ENCODE measurements around the gene BAD.

BAD gene

DNA sequence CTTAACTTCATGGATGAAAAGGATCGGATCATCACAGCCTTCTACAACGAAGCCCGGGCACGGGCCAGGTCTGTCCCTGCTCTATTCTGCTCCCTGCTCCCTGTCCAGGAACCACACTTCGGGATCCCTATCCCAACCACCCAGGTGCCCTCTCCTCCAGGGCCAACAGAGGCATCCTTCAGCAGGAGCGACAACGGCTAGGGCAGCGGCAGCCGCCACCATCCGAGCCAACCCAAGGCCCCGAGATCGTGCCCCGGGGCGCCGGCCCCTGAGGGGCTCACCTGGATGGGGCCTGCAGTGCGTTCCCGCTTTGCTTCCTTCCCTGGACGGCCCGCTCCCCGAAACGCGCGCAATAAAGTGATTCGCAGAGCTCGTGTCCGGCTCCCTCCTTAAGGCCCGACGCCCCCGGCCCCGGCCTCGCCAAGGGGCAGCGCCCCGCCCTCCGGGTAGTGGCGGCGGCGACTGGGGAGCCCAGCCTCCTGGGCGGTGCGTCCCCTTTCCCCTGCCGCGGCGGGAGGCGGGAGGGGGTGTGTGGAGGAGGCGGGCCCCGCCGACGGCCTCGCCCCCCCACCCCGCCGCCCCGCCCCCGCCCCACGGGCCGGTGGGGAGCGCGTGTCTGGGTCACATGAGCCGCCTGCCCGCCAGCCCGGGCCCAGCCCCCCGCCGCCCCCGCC lies 50.4 kb downstream of the BAD start, which contains the start of gene VEGFB:
TSS of gene VEGFB (plus strand) at position 672 of the 674 bp plus-strand sequence. CDS start 250 bp downstream, outside the sequence.
- DNase-seq (ENCODE audit: low spot score): peak; percentile 89
- in situ Hi-C loops (cut with MboI; ENCODE audit: low sequenced_read_pairs, unreplicated experiment): no loop called here
- TF ChIP-seq, protein P1, sequence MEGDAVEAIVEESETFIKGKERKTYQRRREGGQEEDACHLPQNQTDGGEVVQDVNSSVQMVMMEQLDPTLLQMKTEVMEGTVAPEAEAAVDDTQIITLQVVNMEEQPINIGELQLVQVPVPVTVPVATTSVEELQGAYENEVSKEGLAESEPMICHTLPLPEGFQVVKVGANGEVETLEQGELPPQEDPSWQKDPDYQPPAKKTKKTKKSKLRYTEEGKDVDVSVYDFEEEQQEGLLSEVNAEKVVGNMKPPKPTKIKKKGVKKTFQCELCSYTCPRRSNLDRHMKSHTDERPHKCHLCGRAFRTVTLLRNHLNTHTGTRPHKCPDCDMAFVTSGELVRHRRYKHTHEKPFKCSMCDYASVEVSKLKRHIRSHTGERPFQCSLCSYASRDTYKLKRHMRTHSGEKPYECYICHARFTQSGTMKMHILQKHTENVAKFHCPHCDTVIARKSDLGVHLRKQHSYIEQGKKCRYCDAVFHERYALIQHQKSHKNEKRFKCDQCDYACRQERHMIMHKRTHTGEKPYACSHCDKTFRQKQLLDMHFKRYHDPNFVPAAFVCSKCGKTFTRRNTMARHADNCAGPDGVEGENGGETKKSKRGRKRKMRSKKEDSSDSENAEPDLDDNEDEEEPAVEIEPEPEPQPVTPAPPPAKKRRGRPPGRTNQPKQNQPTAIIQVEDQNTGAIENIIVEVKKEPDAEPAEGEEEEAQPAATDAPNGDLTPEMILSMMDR (IDR thresholded peaks at IDR 0.05; ENCODE audit: borderline replicate concordance, control extremely low read depth, extremely low read depth, insufficient read depth, missing control alignments): no peak

DNA sequence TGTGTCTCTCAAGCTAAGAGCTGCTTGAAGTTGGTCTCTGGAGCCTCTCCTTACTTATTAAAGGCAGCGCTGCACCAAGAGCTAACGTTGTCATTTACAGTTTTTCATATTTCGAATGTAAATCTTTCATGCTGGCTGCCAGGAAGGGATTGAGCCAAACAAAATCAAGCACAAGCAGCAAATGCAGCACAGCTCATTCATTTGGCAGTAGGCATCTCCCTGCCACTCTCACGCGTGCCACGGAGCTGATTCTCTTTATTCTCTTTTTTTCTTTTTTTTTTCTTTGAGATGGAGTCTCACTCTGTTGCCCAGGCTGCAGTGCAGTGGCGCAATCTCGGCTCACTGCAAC lies 51.5 kb downstream of the BAD start:
- TF ChIP-seq, protein P1 (IDR thresholded peaks at IDR 0.05; ENCODE audit: borderline replicate concordance, control extremely low read depth, extremely low read depth, insufficient read depth, missing control alignments): no peak
- in situ Hi-C loops (cut with MboI; ENCODE audit: low sequenced_read_pairs, unreplicated experiment): no loop called here
- DNase-seq (ENCODE audit: low spot score): no peak

DNA sequence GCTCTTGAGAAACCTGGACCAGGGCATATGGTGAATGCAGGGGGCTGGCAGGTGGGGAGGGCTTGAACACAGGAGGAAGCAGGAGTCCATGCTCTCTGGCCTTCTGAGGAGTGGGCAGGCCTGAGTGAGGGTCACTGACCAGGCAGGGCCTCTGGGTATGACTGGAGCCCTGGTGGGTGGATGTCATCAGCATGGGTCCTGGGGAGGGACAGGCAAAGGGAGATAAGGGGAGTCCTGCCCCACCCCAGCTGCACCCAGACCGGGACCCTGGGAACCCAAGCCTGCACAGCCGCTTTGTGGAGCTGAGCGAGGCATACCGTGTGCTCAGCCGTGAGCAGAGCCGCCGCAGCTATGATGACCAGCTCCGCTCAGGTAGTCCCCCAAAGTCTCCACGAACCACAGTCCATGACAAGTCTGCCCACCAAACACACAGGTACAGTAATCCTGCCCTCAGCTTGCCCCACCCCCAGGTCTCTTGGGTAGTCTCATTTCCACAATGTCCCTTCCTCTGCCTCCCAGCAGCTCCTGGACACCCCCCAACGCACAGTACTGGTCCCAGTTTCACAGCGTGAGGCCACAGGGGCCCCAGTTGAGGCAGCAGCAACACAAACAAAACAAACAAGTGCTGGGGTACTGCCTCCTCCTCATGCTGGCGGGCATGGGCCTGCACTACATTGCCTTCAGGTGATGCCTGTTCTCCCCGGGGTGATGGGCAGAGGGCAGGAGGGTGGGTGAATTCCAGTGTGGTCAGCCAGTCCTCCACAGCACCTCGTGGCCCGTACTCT lies 52.1 kb downstream of the BAD start:
- no peak for DNase-seq (ENCODE audit: low spot score)
- in situ Hi-C loops (cut with MboI; ENCODE audit: low sequenced_read_pairs, unreplicated experiment): no loop called here
- TF ChIP-seq, protein P1 (IDR thresholded peaks at IDR 0.05; ENCODE audit: borderline replicate concordance, control extremely low read depth, extremely low read depth, insufficient read depth, missing control alignments): no peak

DNA sequence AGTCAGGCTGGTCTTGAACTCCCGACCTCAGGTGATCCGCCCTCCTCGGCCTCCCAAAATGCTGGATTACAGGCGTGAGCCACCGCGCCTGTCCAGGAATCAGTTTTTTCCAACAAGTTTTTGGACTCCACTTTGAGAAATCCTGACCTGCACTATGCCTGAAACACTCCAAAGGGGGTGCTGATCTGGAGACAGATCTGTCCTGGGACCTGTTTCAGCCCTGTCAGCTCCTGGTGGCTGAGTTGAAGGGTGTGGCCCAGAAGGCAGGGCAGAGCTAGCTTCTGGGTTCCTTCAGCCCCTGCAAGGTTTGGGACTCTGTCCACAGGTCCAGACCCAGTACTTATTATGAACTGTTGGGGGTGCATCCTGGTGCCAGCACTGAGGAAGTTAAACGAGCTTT lies 52.9 kb downstream of the BAD start:
- no peak for DNase-seq (ENCODE audit: low spot score)
- TF ChIP-seq, protein P1 (IDR thresholded peaks at IDR 0.05; ENCODE audit: borderline replicate concordance, control extremely low read depth, extremely low read depth, insufficient read depth, missing control alignments): no peak
- in situ Hi-C loops (cut with MboI; ENCODE audit: low sequenced_read_pairs, unreplicated experiment): no loop called here

DNA sequence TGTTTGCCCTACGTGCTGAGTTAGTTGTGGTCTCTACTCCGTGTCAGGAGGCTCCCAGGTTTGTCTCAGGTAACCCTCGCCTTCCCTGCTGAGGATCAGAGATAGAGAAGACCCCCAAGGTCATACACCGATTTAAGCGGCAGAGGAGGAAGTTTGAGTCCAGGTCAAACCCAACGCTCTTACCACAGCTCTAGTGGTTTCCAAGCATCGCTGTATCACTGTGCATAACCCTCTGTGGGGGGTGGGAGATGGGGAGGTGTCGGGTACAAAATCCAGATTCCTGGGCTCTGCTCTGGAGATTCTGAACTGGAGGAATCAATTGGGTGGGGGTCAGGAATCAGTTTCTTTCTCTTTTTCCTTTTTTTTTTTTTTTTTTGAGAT lies 53.5 kb downstream of the BAD start:
- in situ Hi-C loops (cut with MboI; ENCODE audit: low sequenced_read_pairs, unreplicated experiment): no loop called here
- TF ChIP-seq, protein P1 (IDR thresholded peaks at IDR 0.05; ENCODE audit: borderline replicate concordance, control extremely low read depth, extremely low read depth, insufficient read depth, missing control alignments): no peak
- no peak for DNase-seq (ENCODE audit: low spot score)

DNA sequence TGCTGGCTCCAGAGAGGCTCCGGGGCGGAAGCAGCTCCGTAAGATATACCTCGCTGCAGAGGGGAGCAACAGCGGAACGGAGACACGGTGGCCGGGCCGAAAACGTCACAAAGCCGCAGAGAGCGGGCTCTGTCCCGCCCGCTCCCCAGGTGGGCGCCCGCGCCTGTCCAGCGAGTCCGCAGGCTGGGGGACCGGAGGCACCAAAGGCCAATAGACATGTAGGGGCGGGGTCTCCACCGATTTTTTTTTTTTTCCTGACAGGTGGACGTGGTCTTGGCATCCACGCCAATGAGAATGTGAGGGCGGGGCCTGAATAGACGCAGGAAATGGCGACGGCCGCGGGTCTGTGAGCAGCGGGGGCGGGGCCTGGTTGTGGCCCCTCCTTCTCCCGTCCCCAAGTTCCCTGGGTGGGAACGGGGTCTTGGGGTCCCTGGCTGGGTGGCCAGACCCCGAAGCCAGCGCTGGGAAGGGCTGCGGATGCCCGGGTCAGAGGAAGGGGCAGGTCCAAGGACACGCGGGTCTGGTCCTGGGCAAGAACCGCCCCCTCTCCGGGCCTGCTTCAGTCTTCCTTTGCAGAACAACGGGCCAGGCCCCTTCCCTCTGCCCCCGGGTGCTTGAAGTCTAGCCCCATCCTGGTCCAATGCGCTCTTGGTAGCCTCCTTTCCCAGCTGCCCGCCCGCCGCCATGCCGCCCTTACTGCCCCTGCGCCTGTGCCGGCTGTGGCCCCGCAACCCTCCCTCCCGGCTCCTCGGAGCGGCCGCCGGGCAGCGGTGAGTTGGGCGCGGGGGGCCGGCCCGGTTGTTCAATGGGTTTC lies 54.1 kb downstream of the BAD start, which contains the start of gene DNAJC4:
TSS of gene DNAJC4 (plus strand) at position 378 of the 814 bp plus-strand sequence. CDS start at position 685, 307 bp downstream.
- DNase-seq (ENCODE audit: low spot score): peak; percentile 92
- TF ChIP-seq, protein P1 (IDR thresholded peaks at IDR 0.05; ENCODE audit: borderline replicate concordance, control extremely low read depth, extremely low read depth, insufficient read depth, missing control alignments): no peak
- in situ Hi-C loops (cut with MboI; ENCODE audit: low sequenced_read_pairs, unreplicated experiment): no loop called here

Measured in GM13976 (cell line).